GM23338 (cell line): ENCODE measurements around the gene ANXA7. TPM values are rescaled to one million over a fixed set of nuclear protein-coding genes. Genes with fewer than 3 reads are reported as not detected.

Experiments used
- ATAC-seq: fragments of 200-7000 bp; cut with Tn5 transposase; 3 replicates; pipeline ENCODE4 v1.9.1; 2020
- DNase-seq: peaks from one replicate; pipeline ENCODE4 v3.0.0-alpha.2; 2015; ENCODE audit warnings: low spot score
- H2AFZ ChIP-seq: fragments of 200-600 bp; sonication (generic); 2 replicates; pipeline ENCODE4 v1.8.0; 2016; ENCODE audit warnings: antibody characterized with exemption, mild to moderate bottlenecking, moderate library complexity
- H3F3A ChIP-seq: fragments of 200-600 bp; sonication (generic); replicated peaks from 2 replicates; pipeline ENCODE4 v1.8.0; 2017; ENCODE audit warnings: antibody characterized with exemption, mixed run types, low read depth
- H3K27ac ChIP-seq: fragments of 200-600 bp; sonication (generic); 2 replicates; pipeline ENCODE4 v1.6.1; 2016; ENCODE audit warnings: low read depth
- H3K27me3 ChIP-seq: fragments of 200-600 bp; sonication (generic); 2 replicates; pipeline ENCODE4 v1.8.0; 2016; ENCODE audit warnings: mild to moderate bottlenecking, mixed run types, moderate library complexity; ENCODE audit not compliant: insufficient read depth
- H3K36me3 ChIP-seq: fragments of 200-600 bp; sonication (generic); 2 replicates; pipeline ENCODE4 v1.8.0; 2016; ENCODE audit warnings: mild to moderate bottlenecking; ENCODE audit not compliant: insufficient read depth
- H3K4me1 ChIP-seq: fragments of 200-600 bp; sonication (generic); 2 replicates; pipeline ENCODE4 v1.8.0; 2016; ENCODE audit warnings: mild to moderate bottlenecking, moderate library complexity; ENCODE audit not compliant: insufficient read depth
- H3K4me2 ChIP-seq: fragments of 200-600 bp; sonication (generic); 2 replicates; pipeline ENCODE4 v1.7.1; 2017; ENCODE audit warnings: mixed run types
- H3K4me3 ChIP-seq: fragments of 200-600 bp; sonication (generic); 2 replicates; pipeline ENCODE4 v1.6.1; 2016; ENCODE audit warnings: mixed run types
- H3K79me2 ChIP-seq: fragments of 200-600 bp; sonication (generic); replicated peaks from 2 replicates; pipeline ENCODE4 v1.8.0; 2017; ENCODE audit warnings: mild to moderate bottlenecking; ENCODE audit not compliant: insufficient read depth
- H3K9me2 ChIP-seq: fragments of 200-600 bp; sonication (generic); 2 replicates; pipeline ENCODE4 v1.8.0; 2017; ENCODE audit not compliant: insufficient read depth
- H4K20me1 ChIP-seq: fragments of 200-600 bp; sonication (generic); replicated peaks from 2 replicates; pipeline ENCODE4 v1.8.0; 2017; ENCODE audit warnings: mild to moderate bottlenecking; ENCODE audit not compliant: insufficient read depth
- H3K27ac Mint-ChIP-seq: 2 replicates; pipeline ENCODE4 v1.8.0; 2020; ENCODE audit warnings: inconsistent platforms, mild to moderate bottlenecking, moderate library complexity, mixed read lengths
- H3K27me3 Mint-ChIP-seq: 3 replicates; pipeline ENCODE4 v1.8.0; 2022; ENCODE audit warnings: low read depth, mild to moderate bottlenecking, moderate library complexity, mixed read lengths, inconsistent platforms; ENCODE audit not compliant: insufficient read depth, poor library complexity
- H3K36me3 Mint-ChIP-seq: 3 replicates; pipeline ENCODE4 v1.8.0; 2021; ENCODE audit warnings: low read depth, mild to moderate bottlenecking, inconsistent platforms, moderate library complexity, mixed read lengths
- H3K4me1 Mint-ChIP-seq: 3 replicates; pipeline ENCODE4 v1.8.0; 2020; ENCODE audit warnings: mild to moderate bottlenecking, inconsistent platforms, mixed read lengths
- H3K4me3 Mint-ChIP-seq: 3 replicates; pipeline ENCODE4 v1.8.0; 2021; ENCODE audit warnings: moderate library complexity, mild to moderate bottlenecking, inconsistent platforms, mixed read lengths
- H3K9me3 Mint-ChIP-seq: 3 replicates; pipeline ENCODE4 v1.8.0; 2020; ENCODE audit warnings: moderate library complexity, mild to moderate bottlenecking, inconsistent platforms, mixed read lengths
- EZH2 ChIP-seq: fragments of 200-600 bp; sonication (generic); IDR thresholded peaks from one replicate; pipeline ENCODE4 v1.8.0; 2017; ENCODE audit warnings: antibody characterized with exemption, mild to moderate bottlenecking, low read depth; ENCODE audit not compliant: unreplicated experiment
- EZH2phosphoT487 ChIP-seq: fragments of 200-600 bp; sonication (generic); IDR thresholded peaks from one replicate; pipeline ENCODE4 v1.8.1; 2018; ENCODE audit warnings: antibody characterized with exemption; ENCODE audit not compliant: unreplicated experiment
- NANOG ChIP-seq: IDR thresholded peaks from 2 replicates; pipeline ENCODE4 v1.6.1; 2016; ENCODE audit warnings: antibody characterized with exemption, borderline replicate concordance
- ZNF331 ChIP-seq: fragments of 250-450 bp; sonication (Bioruptor Pico); IDR thresholded peaks from 2 replicates; pipeline ENCODE4 v1.5.0; 2020; ENCODE audit warnings: low read depth, mild to moderate bottlenecking, moderate library complexity
- polyA plus RNA-seq: library from polyadenylated mRNA; unstranded; fragments of >200 nt; fragmentation: Nextera tagmentation; extraction: Ambion mirVana; gene quantifications from 2 replicates; pipeline ENCODE4 v1.2.1, GENCODE V29; 2016
- total RNA-seq: library from RNA; depleted of rRNA; stranded (reverse); fragments of >200 nt; shearing (Covaris generic); gene quantifications from 2 replicates; pipeline ENCODE4 v1.2.3, GENCODE V29; 2014
- TF ChIP-seq, protein P1 (sequence below), 2 experiments: fragments of 200-600 bp in 1 of 2; sonication (generic) in 1 of 2; conservative IDR thresholded peaks; 2 replicates each; pipeline versions ENCODE4 v1.5.1 to v1.6.1; 2016 to 2017; ENCODE audit warnings: antibody characterized with exemption in 2 of 2, low read depth in 2 of 2, mild to moderate bottlenecking in 2 of 2, moderate library complexity in 1 of 2
- TF ChIP-seq, protein P2 (sequence below): IDR thresholded peaks from one replicate; pipeline ENCODE4 v1.6.1; 2018; ENCODE audit warnings: antibody characterized with exemption; ENCODE audit not compliant: unreplicated experiment

ANXA7 gene
- total and polyA plus RNA-seq, 2 experiments from 2014 or later = 63.7 to 80.1 TPM

DNA sequence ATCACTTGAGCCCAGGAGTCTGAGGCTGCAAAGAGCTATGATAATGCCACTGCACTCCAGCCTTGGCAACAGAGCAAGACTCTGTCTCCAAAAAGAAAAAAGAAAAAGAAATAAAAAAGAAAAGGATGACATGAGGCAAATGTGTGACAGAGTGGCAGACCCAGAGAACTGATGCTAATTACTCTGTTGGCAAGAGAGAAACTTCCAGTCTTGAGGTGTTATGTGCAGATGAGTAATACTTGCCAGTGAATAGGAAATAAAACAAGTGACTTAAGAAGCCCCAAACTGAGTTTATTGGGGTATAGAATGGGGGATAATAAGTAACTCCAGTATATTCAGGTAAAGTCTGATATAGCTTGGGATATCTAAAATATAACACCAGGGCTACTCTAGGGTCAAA is 9.5 kb upstream of the ANXA7 start:
- no peaks in the 10 kb centered on the region for H3F3A ChIP-seq
- Mint-ChIP-seq H3K4me1 (no peaks in the 10 kb centered on the region), H3K27ac (no peak overlapping the region), H3K27me3 (no peaks in the 10 kb centered on the region), H3K4me3 (no peak overlapping the region), H3K9me3 (no peaks in the 10 kb centered on the region), H3K36me3 (peaks cover 9% of the 10 kb centered on the region)
- DNase-seq (no peak), ATAC-seq (no peak)
- no peak overlapping the region for H3K27ac ChIP-seq
- H2AFZ ChIP-seq = no peak overlapping the region
- H3K4me1 ChIP-seq = no peaks in the 10 kb centered on the region
- no peak overlapping the region for H3K4me3 ChIP-seq
- no peak overlapping the region for H3K4me2 ChIP-seq
- TF ChIP-seq, protein P1, sequence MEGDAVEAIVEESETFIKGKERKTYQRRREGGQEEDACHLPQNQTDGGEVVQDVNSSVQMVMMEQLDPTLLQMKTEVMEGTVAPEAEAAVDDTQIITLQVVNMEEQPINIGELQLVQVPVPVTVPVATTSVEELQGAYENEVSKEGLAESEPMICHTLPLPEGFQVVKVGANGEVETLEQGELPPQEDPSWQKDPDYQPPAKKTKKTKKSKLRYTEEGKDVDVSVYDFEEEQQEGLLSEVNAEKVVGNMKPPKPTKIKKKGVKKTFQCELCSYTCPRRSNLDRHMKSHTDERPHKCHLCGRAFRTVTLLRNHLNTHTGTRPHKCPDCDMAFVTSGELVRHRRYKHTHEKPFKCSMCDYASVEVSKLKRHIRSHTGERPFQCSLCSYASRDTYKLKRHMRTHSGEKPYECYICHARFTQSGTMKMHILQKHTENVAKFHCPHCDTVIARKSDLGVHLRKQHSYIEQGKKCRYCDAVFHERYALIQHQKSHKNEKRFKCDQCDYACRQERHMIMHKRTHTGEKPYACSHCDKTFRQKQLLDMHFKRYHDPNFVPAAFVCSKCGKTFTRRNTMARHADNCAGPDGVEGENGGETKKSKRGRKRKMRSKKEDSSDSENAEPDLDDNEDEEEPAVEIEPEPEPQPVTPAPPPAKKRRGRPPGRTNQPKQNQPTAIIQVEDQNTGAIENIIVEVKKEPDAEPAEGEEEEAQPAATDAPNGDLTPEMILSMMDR (conservative IDR thresholded peaks at IDR 0.05; ENCODE audit: low read depth in 2 of 2) = no peak
- TF ChIP-seq ZNF331 (CRISPR knock-in tag) = no peak
- TF ChIP-seq EZH2phosphoT487 = no peak
- TF ChIP-seq EZH2 = no peak
- no peaks in the 10 kb centered on the region for H4K20me1 ChIP-seq
- peaks cover 7% of the 10 kb centered on the region; the same call in 1 of the 2 replicates for H3K36me3 ChIP-seq
- H3K9me2 ChIP-seq = no peaks in the 10 kb centered on the region
- H3K27me3 ChIP-seq = no peaks in the 10 kb centered on the region
- no peaks in the 10 kb centered on the region for H3K79me2 ChIP-seq

DNA sequence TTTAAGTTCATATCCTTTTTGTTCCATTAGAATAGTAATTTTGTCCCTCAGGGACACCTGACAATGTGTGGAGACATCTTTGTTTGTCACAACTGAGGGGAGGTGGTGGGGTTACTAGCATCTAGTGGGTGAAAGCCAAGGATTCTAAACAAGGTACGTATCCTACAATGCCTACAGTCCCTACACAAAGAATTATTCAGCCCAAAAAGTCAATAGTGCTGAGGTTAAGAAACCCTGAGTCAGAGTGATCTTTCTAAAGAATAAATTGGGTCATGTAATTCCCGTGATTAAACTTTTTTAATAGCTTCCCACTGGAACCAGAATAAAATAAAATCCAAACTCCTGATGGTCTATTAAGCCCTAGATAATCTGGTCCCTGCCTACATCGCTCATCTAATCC is 2.7 kb upstream of the ANXA7 start:
- Mint-ChIP-seq H3K27me3 (peaks cover 5% of the 10 kb centered on the region), H3K4me1 (peaks cover 17% of the 10 kb centered on the region), H3K4me3 (no peak overlapping the region), H3K36me3 (no peaks in the 10 kb centered on the region), H3K27ac (no peak overlapping the region), H3K9me3 (no peaks in the 10 kb centered on the region)
- peaks cover 18% of the 10 kb centered on the region for H3K79me2 ChIP-seq
- H4K20me1 ChIP-seq = no peaks in the 10 kb centered on the region
- H3K36me3 ChIP-seq = no peaks in the 10 kb centered on the region
- no peak overlapping the region for H2AFZ ChIP-seq
- no peak overlapping the region for H3K27ac ChIP-seq
- H3K4me2 ChIP-seq = no peak overlapping the region
- DNase-seq (no peak), ATAC-seq (no peak)
- H3K4me3 ChIP-seq = no peak overlapping the region
- H3K4me1 ChIP-seq = peaks cover 3% of the 10 kb centered on the region
- TF ChIP-seq, protein P1 (conservative IDR thresholded peaks at IDR 0.05; ENCODE audit: low read depth in 2 of 2) = no peak
- TF ChIP-seq NANOG (no peak), EZH2 (no peak)
- TF ChIP-seq, protein P2, sequence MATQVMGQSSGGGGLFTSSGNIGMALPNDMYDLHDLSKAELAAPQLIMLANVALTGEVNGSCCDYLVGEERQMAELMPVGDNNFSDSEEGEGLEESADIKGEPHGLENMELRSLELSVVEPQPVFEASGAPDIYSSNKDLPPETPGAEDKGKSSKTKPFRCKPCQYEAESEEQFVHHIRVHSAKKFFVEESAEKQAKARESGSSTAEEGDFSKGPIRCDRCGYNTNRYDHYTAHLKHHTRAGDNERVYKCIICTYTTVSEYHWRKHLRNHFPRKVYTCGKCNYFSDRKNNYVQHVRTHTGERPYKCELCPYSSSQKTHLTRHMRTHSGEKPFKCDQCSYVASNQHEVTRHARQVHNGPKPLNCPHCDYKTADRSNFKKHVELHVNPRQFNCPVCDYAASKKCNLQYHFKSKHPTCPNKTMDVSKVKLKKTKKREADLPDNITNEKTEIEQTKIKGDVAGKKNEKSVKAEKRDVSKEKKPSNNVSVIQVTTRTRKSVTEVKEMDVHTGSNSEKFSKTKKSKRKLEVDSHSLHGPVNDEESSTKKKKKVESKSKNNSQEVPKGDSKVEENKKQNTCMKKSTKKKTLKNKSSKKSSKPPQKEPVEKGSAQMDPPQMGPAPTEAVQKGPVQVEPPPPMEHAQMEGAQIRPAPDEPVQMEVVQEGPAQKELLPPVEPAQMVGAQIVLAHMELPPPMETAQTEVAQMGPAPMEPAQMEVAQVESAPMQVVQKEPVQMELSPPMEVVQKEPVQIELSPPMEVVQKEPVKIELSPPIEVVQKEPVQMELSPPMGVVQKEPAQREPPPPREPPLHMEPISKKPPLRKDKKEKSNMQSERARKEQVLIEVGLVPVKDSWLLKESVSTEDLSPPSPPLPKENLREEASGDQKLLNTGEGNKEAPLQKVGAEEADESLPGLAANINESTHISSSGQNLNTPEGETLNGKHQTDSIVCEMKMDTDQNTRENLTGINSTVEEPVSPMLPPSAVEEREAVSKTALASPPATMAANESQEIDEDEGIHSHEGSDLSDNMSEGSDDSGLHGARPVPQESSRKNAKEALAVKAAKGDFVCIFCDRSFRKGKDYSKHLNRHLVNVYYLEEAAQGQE = no peak
- H3K9me2 ChIP-seq = no peaks in the 10 kb centered on the region
- no peaks in the 10 kb centered on the region for H3K27me3 ChIP-seq
- 0 out of 2 replicates have a peak, but pooled peaks cover 5% of the 10 kb centered on the region for H3F3A ChIP-seq
